ENCODE measurements around the gene SLC19A2. TPM values are rescaled to one million over a fixed set of nuclear protein-coding genes. Genes with fewer than 3 reads are reported as not detected.

The SLC19A2 gene
- total RNA-seq, 1 experiment from 2014 or later: 9.9 TPM

DNA sequence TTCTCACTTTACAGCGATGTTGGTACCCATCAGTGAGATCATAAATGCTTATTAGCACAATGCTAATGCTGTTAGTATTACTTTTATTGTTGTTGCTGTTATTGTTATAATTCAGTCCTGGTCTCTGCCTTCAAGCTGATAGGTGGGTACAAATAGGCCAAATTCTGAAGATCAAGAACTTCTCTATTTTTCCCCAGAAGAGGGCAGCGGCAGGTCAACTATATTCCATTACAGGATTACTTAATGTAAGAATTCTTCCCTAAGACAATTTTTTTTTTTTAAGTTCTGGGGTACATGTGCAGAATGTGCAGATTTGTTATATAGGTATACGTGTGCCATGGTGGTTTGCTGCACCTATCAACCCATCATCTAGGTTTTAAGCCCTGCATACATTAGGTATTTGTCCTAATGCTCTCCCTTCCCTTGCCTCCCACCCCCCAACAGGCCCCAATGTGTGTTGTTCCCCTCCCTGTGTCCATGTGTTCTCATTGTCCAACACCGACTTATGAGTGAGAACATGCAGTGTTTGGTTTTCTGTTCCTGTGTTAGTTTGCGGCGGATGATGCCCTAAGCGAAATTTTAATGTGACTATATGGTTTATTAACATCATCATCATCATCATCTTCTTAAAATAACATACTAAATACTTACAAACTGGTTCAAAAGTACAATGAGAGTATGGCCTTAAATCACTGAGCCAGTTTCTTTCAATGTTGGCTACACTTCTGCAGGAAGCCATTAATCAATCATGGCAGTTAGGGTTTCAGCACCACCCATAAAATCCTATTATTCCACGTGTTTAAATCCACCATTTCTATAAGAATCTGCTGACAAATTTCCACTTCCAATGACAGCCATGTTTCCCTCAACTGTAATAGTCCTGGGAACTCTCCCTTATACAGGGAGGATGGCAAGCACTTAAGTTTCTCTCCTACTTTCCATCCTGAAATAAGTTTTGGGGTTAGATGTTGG, 19.2 kb downstream of the SLC19A2 start:
- ChIA-PET POLR2A (ENCODE audit: low non-redundant PET) (no interaction called here), CTCF (interaction anchor here (0.7 kb wide), 1 partner anchor 863 kb away, joined by 5 read pairs; no protein-coding TSS in a partner anchor)
- TF ChIP-seq, protein P1, sequence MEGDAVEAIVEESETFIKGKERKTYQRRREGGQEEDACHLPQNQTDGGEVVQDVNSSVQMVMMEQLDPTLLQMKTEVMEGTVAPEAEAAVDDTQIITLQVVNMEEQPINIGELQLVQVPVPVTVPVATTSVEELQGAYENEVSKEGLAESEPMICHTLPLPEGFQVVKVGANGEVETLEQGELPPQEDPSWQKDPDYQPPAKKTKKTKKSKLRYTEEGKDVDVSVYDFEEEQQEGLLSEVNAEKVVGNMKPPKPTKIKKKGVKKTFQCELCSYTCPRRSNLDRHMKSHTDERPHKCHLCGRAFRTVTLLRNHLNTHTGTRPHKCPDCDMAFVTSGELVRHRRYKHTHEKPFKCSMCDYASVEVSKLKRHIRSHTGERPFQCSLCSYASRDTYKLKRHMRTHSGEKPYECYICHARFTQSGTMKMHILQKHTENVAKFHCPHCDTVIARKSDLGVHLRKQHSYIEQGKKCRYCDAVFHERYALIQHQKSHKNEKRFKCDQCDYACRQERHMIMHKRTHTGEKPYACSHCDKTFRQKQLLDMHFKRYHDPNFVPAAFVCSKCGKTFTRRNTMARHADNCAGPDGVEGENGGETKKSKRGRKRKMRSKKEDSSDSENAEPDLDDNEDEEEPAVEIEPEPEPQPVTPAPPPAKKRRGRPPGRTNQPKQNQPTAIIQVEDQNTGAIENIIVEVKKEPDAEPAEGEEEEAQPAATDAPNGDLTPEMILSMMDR (conservative IDR thresholded peaks at IDR 0.05; ENCODE audit: low read depth, low read length): peak; percentile 56
- no peak for TF ChIP-seq EZH2 (IDR thresholded peaks at IDR 0.05; ENCODE audit: borderline replicate concordance, low read depth, low read length, poor library complexity, severe bottlenecking)
- peak; percentile 61 for DNase-seq (ENCODE audit: low spot score)
- no peaks in the 10 kb centered on the region for H3K27me3 ChIP-seq (replicated peaks; ENCODE audit: insufficient read depth, low read depth, low read length, poor library complexity)
- intact Hi-C loops (cut with micrococcal nuclease; ENCODE audit: unreplicated experiment): loop anchor here (1.0 to 10.0 kb wide), 2 partner anchors 80 to 862 kb away; no protein-coding TSS in a partner anchor
- H3K4me3 ChIP-seq (ENCODE audit: low read depth, low read length, poor library complexity, severe bottlenecking): no peak overlapping the region
- H3K27ac ChIP-seq (ENCODE audit: low read depth, low read length, poor library complexity, severe bottlenecking): peak overlapping the region; percentile 7
- no peaks in the 10 kb centered on the region for H3K9me3 ChIP-seq (ENCODE audit: low read depth, low read length, poor library complexity, severe bottlenecking)
- BruUV-seq (replicated peaks): no TSS peak
- H3K4me1 ChIP-seq (ENCODE audit: insufficient read depth, low read length, poor library complexity, severe bottlenecking): peaks cover 12% of the 10 kb centered on the region
- H3K36me3 ChIP-seq (ENCODE audit: insufficient read depth, low read length, poor library complexity, severe bottlenecking): no peaks in the 10 kb centered on the region

GRCh38 chr1:169465281-169465680, 20.5 kb downstream of the SLC19A2 start:
- no TSS peak for BruUV-seq (replicated peaks)
- Histone ChIP-seq H3K9me3 (ENCODE audit: low read depth, low read length, poor library complexity, severe bottlenecking) (no peaks in the 10 kb centered on the region), H3K4me3 (ENCODE audit: low read depth, low read length, poor library complexity, severe bottlenecking) (no peak overlapping the region), H3K4me1 (ENCODE audit: insufficient read depth, low read length, poor library complexity, severe bottlenecking) (peaks cover 12% of the 10 kb centered on the region), H3K36me3 (ENCODE audit: insufficient read depth, low read length, poor library complexity, severe bottlenecking) (no peaks in the 10 kb centered on the region), H3K27me3 (replicated peaks; ENCODE audit: insufficient read depth, low read depth, low read length, poor library complexity) (no peaks in the 10 kb centered on the region), H3K27ac (ENCODE audit: low read depth, low read length, poor library complexity, severe bottlenecking) (no peak overlapping the region)
- CTCF ChIA-PET: no interaction called here
- DNase-seq (ENCODE audit: low spot score): no peak
- intact Hi-C loops (cut with micrococcal nuclease; ENCODE audit: unreplicated experiment): loop anchor here (10.0 kb wide), 1 partner anchor 860 kb away; no protein-coding TSS in a partner anchor
- POLR2A ChIA-PET (ENCODE audit: low non-redundant PET): no interaction called here
- TF ChIP-seq, protein P1 (conservative IDR thresholded peaks at IDR 0.05; ENCODE audit: low read depth, low read length): no peak
- TF ChIP-seq EZH2 (IDR thresholded peaks at IDR 0.05; ENCODE audit: borderline replicate concordance, low read depth, low read length, poor library complexity, severe bottlenecking): no peak

DNA sequence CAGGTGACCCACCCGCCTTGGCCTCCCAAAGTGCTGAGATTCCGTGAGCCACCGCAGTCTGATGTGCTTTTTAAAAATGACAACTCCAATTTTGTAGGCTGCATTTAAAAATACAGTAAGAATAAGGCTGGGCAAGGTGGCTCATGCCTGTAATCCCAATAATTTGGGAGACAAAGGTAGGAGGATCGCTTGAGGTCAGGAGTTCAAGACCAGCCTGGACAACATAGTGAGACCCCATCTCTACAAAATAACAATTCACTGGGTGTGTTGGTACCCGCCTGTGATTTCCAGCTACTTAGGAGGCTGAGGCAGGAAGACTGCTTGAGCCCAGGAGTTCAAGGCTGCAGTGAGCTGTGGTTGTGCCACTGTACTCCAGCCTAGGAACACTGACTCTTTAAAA, 23.4 kb downstream of the SLC19A2 start:
- Histone ChIP-seq H3K27ac (ENCODE audit: low read depth, low read length, poor library complexity, severe bottlenecking) (no peak overlapping the region), H3K27me3 (replicated peaks; ENCODE audit: insufficient read depth, low read depth, low read length, poor library complexity) (no peaks in the 10 kb centered on the region), H3K4me1 (ENCODE audit: insufficient read depth, low read length, poor library complexity, severe bottlenecking) (peaks cover 12% of the 10 kb centered on the region), H3K9me3 (ENCODE audit: low read depth, low read length, poor library complexity, severe bottlenecking) (peaks cover 8% of the 10 kb centered on the region), H3K4me3 (ENCODE audit: low read depth, low read length, poor library complexity, severe bottlenecking) (no peak overlapping the region), H3K36me3 (ENCODE audit: insufficient read depth, low read length, poor library complexity, severe bottlenecking) (no peaks in the 10 kb centered on the region)
- intact Hi-C loops (cut with micrococcal nuclease; ENCODE audit: unreplicated experiment): loop anchor here (10.0 kb wide), 1 partner anchor 858 kb away; no protein-coding TSS in a partner anchor
- ChIA-PET POLR2A (ENCODE audit: low non-redundant PET) (no interaction called here), CTCF (no interaction called here)
- DNase-seq (ENCODE audit: low spot score): no peak
- BruUV-seq (replicated peaks): no TSS peak
- no peak for TF ChIP-seq EZH2 (IDR thresholded peaks at IDR 0.05; ENCODE audit: borderline replicate concordance, low read depth, low read length, poor library complexity, severe bottlenecking)
- TF ChIP-seq, protein P1 (conservative IDR thresholded peaks at IDR 0.05; ENCODE audit: low read depth, low read length): no peak

All from A673 (cell line).